Measurements from ENCODE around the gene PDE6B.
"Not testable (repeated sequence)": the region's sequence is repeated elsewhere in the genome, so short reads cannot be mapped to it uniquely, and the experiment has no call there.

The PDE6B gene

GRCh38 chr4:622071-622995 is 3.0 kb upstream of the PDE6B start:
- DNase-seq (ENCODE audit: low read depth), result peak; percentile 31

DNA sequence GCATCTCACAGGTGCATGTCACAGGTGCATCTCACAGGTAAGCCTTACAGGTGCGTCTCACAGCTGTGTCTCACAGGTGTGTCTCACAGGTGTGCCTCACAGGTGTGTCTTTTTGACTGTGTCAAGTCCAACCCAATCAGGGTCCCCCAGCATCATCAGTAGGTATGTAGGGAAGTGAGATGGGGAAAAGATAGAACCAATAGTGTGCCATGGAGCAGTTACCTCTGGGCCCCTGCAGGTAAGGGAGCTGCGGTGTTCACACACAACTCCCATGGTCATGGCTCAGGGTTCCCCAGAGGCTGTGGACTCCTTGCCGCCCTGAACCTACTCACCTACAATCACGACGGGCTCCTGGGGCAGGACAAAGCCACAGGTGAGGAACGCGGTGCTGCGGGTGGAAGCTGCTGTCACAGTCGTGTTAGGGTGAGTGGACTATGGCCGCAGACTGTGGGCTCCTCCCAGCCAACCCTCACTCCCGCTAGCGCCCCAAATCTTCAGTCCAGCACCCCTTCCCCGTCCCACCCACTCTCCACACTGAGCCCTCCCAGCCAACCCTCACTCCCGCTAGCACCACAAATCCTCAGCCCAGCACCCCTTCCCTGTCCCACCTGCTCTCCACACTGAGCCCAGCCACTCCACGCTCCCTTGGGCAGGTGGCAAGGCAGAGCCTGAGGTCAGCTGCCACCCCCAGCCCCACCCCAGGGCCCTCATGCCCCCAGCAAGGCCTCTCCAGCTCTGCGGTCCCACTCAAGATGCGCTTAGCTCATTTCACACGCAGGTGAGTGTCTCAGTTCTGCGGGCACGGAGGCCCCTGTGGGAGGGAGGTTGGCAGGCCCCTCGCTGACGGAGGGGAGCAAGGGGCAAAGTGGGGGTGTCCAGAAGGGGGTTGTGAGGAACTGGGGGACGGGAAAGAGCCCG is 2.1 kb upstream of the PDE6B start:
- no peak for DNase-seq (ENCODE audit: low read depth)

DNA sequence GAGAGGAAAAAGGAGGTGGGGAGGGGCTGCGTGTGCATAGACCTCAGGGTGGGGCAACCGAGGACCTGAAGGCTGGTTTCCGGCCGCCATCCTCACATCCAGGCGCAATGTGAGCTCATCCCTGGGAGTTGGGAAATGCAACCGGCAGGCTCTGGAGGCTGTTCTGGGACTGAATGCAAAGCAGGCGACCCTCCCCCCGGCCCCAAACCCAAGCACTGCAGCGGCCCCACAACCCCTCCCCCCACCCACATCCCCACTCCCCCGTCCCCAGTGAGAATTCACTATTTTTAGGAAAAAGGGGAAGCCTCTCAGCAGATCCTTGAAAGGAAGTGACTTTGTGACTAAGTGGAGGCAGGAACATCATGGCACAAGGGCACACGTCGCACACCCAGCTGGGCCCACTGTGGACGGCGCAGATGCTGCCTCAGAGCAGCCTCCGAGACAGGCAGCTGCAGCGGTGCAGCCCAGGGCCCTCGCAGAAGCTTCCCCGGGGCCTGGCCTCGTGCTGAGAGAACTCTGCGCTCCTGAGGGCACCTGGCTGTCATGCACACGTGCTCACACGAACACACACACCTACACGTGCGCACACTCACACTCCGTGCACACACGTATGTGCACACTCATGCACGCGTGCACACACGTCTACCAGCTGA is 1.3 kb upstream of the PDE6B start:
- no peak for DNase-seq (ENCODE audit: low read depth)

DNA sequence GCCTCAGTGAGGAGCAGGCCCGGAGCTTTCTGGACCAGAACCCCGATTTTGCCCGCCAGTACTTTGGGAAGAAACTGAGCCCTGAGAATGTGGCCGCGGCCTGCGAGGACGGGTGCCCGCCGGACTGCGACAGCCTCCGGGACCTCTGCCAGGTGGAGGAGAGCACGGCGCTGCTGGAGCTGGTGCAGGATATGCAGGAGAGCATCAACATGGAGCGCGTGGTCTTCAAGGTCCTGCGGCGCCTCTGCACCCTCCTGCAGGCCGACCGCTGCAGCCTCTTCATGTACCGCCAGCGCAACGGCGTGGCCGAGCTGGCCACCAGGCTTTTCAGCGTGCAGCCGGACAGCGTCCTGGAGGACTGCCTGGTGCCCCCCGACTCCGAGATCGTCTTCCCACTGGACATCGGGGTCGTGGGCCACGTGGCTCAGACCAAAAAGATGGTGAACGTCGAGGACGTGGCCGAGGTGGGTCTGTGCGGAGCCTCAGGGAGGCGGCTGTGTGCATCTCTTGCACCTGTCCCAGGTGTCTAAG is 323 bp downstream of the PDE6B start:
- no peak for DNase-seq (ENCODE audit: low read depth)

- DNase-seq (ENCODE audit: low read depth), result no peak
Observed at GRCh38 chr4:626201-627091, 1.1 kb downstream of the PDE6B start.

- DNase-seq (ENCODE audit: low read depth), result no peak
Observed at GRCh38 chr4:627347-628125, 2.2 kb downstream of the PDE6B start.

DNA sequence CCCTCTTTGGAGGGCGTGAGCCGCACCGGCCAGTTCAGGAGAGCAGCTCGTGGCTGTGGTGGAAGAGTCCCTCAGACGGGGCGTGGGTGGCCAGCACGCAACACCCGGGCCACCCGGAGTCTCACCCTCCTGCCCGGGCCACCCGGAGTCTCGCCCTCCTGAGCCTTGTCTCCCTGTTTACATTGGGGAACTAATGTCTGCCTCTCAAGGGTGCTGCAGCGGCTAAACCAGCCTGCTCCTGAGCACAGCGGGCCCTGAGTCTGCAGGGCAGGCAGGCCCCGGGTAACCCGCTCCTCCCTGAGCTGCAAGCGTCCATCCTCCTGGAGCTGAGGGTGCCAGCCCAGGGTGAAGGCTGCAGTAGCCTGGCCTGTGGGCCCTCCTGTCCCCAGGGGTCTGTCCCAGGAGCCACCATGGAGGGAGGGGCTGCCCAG is 3.0 kb downstream of the PDE6B start:
- no peak for DNase-seq (ENCODE audit: low read depth)

DNA sequence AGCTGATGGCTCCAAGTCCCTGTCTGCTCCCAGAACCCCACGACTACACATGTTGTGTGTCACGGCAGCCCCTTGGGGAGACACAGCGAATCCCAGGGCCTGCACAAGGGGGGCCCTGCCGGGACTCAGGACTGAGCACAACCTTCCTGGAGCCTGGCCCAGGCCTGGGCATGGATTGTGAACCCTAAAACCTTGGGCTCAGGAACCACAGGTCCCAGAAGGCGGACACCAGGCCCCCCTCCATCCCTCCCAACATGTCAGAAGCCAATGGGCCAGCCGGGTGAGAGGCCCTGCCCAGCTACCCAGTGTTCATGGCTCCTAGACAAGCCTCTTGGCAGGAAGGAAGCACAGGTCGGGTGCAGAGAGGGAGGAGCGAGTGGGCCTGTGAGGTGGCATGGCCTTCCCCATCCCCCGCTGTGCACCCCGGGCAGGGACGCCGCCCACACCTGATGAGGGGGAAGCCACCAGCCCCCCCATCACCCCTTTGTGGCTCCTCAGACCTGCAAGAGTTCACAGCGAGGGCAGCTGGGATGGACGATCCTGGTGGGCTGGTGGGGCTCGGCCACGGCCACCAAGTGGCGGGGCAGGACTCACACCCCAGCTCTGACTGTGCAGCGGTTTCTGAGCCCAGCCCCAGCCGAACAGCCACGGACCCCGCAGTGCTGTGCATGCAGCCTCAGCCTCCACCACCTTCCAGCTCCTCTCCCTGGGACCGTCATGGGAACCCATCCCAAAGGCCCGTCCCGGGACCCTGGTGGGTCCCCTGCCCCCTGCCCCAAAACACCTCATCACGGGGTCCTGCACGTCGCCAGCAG is 3.7 kb downstream of the PDE6B start:
- no peak for DNase-seq (ENCODE audit: low read depth)

GRCh38 chr4:629636-629914 is 4.2 kb downstream of the PDE6B start:
- no peak for DNase-seq (ENCODE audit: low read depth)

DNA sequence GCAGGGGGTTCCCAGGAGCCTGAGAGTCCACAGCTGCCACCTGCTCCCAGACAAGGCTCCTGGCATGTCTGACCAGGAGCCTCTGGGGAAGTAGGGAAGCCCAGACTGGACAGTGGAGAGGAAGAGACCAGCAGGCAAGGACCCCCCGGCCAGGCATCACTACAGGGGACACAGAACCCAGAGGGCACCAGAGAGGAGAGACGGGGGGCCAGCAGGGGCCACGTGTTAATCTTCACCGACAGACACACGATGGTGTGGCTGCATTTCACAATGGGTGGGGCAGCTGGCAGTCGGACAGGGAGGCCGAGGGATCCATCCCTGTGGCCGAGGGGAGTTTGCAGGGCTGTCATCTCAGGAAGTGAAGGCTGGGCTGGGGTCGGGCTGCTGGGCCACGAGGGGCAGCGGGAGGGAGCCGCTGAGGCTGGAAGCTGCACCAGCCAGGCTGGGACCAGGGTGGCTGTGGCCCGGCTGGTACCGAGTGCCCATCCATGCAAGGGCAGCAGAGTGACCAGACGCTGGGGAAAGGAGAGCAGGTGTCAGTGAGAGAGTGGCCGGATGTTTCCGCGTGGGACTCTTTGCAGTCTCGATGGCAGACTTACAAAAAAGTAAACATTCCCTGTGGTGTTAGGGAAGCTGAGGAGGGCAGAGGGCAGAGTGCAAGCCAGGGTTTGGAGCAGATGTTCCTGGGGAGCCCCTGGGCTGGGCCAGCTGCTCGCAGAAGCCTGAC is 4.7 kb downstream of the PDE6B start:
- DNase-seq (ENCODE audit: low read depth), result no peak

DNA sequence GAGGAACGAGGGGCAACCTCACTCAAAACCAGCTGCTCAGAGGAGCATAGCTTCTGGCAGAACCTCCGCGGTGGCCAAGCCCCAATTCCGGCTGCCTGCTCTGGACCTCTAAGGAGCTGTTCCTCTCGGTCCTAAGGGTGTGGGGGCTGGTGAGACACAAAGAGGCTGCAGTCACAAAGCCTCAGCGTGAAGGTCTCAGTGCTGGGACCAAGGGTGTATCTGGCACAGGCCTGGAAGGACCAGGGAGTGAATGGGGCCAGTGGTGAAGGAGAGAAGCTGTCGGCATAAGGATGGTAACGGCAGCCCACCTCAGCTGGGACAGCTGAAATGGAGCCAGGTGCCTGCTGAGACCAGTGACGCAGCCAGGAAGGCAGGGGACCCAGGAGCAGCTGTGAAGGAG is 5.3 kb downstream of the PDE6B start:
- DNase-seq (ENCODE audit: low read depth), result no peak

DNA sequence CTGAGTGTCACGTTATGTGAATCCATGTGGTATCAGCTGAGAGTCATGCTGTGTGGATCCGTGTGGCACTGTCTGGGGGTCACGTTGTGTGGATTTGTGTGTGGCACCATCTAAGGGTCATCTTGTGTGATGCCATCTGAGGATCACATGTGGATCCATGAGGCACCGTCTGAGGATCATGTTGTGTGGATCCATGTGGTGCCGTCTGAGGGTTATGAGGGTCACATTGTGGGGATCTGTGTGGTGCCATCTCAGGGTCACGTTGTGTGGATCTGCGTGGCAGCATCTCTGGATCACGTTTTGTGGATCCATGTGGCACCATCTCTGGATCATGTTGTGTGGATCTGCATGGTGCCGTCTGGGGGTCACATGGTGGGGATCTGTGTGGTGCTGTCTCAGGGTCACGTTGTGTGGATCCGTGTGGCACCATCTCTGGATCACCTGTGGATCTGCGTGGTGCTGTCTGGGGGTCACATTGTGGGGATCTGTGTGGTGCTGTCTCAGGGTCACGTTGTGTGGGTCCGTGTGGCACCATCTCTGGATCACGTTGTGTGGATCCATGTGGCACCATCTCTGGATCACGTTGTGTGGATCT is 6.9 kb downstream of the PDE6B start:
- DNase-seq (ENCODE audit: low read depth), result no peak

DNA sequence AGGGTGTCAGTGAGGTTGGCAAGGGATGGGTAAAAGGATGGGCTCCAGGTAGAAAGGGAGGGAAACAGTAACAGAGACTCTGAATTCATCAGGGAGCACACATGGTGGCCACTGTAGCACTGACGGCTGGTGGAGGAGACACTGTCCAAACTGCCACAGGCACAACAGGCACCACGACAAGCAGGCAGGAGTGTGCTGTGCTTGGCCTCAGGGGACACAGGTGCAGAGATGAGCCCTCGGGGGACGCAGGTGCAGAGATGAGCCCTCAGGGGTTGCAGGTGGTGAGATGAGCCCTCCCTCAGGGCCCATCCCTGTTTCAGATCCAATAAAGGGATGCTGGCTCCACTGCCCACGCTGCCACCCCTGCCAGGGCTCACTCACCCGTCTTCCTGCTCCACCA is 7.6 kb downstream of the PDE6B start:
- DNase-seq (ENCODE audit: low read depth), result no peak

- no peak for DNase-seq (ENCODE audit: low read depth)
Observed at GRCh38 chr4:633406-633805, 8.0 kb downstream of the PDE6B start.

DNA sequence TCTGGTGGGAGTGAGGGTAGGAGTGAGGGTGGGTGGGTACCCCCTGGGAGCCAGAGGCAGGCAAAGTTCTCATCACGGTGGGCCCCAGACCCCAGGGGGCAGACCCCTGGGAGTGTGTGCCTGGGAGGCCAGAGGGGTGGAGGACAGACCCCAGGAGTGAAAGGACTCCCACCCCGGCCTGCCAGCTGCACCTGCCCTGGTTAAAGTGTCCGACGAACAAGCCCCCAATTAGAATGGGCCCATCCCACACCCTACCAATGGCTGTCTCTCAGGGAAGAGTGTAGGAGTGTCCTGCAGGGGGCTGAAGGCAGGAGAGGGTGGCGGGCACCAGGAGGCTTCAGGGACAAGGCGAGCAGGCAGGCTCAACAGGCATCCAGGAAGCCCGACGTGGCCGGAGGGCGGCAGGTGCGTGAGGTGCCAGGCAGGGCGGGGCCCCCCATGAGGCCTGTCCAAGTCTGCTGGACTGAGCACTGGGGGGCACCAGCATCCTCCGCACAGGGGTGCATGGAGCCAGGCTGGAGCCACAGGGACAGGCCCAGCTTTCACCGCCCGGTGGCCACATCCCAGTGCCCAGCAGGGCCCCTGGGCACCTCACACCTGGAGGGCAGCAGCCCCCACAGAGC is 8.7 kb downstream of the PDE6B start:
- DNase-seq (ENCODE audit: low read depth), result no peak

DNA sequence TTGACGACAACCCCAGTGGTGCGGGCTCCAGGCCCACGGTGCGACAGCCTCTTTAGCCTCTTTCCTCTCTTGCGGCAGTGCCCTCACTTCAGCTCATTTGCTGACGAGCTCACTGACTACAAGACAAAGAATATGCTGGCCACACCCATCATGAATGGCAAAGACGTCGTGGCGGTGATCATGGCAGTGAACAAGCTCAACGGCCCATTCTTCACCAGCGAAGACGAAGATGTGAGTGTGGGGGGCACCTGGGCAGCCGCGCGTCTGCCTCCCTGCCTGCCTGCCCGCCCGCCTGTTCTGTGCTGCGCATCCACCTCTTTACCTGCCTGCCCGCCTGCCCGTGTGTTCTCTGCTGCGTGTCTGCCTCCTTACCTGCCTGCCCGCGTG is 9.2 kb downstream of the PDE6B start:
- DNase-seq (ENCODE audit: low read depth), result no peak

- DNase-seq (ENCODE audit: low read depth), result not testable (repeated sequence)
Observed at GRCh38 chr4:635066-635835, 9.9 kb downstream of the PDE6B start.

All from ELR (cell line).